Mononuclear cell (primary cell): Measurements from ENCODE around the gene MYLK4. TPM values are rescaled to one million over a fixed set of nuclear protein-coding genes. Genes with fewer than 3 reads are reported as not detected.

ENCODE experiments used
- H3K27me3 ChIP-seq: 2 replicates; pipeline ENCODE4 v1.6.0; 2011; ENCODE audit warnings: low read length, control low read depth; ENCODE audit not compliant: insufficient read depth
- H3K4me1 ChIP-seq: 2 replicates; pipeline ENCODE4 v1.5.1; 2011; ENCODE audit warnings: mild to moderate bottlenecking, low read length, control low read depth; ENCODE audit not compliant: insufficient read depth
- H3K4me3 ChIP-seq: 2 replicates; pipeline ENCODE4 v1.5.1; 2011; ENCODE audit warnings: mild to moderate bottlenecking, low read length, moderate library complexity
- H3K9me3 ChIP-seq: 2 replicates; pipeline ENCODE4 v1.5.1; 2011; ENCODE audit warnings: low read depth, mild to moderate bottlenecking, control low read depth, low read length
- total RNA-seq: library from RNA; depleted of rRNA; stranded (reverse); fragments of >200 nt; gene quantifications from one replicate; pipeline ENCODE4 v1.2.3, GENCODE V29; 2012

The MYLK4 gene
- total RNA-seq = 0.42 TPM

GRCh38 chr6:2750832-2751231 is at the start of gene MYLK4:
TSS of gene MYLK4 (minus strand) at chr6:2750922. CDS start at chr6:2749294, 1,628 bp downstream.
- H3K27me3 ChIP-seq = peaks cover 5% of the 10 kb centered on the region
- H3K4me3 ChIP-seq = no peak within 1 kb of the TSS
- no peaks in the 10 kb centered on the region for H3K4me1 ChIP-seq
- H3K9me3 ChIP-seq = no peaks in the 10 kb centered on the region

GRCh38 chr6:2799936-2800527 is 49.3 kb upstream of the MYLK4 start:
- Histone ChIP-seq H3K9me3 (no peaks in the 10 kb centered on the region), H3K4me1 (peaks cover 48% of the 10 kb centered on the region), H3K4me3 (no peak overlapping the region), H3K27me3 (no peaks in the 10 kb centered on the region)

- Histone ChIP-seq H3K4me1 (peaks cover 62% of the 10 kb centered on the region), H3K9me3 (no peaks in the 10 kb centered on the region), H3K4me3 (no peak overlapping the region), H3K27me3 (no peaks in the 10 kb centered on the region)
Measured at GRCh38 chr6:2798586-2799134, 47.9 kb upstream of the MYLK4 start.

GRCh38 chr6:2797564-2798031 is 46.9 kb upstream of the MYLK4 start:
- Histone ChIP-seq H3K27me3 (no peaks in the 10 kb centered on the region), H3K4me3 (no peak overlapping the region), H3K9me3 (no peaks in the 10 kb centered on the region), H3K4me1 (peaks cover 73% of the 10 kb centered on the region)

- H3K27me3 ChIP-seq = no peaks in the 10 kb centered on the region
- H3K9me3 ChIP-seq = no peaks in the 10 kb centered on the region
- peaks cover 80% of the 10 kb centered on the region for H3K4me1 ChIP-seq
- H3K4me3 ChIP-seq = no peak overlapping the region
Measured at GRCh38 chr6:2796861-2797260, 46.1 kb upstream of the MYLK4 start.

- H3K4me1 ChIP-seq = peaks cover 89% of the 10 kb centered on the region
- H3K27me3 ChIP-seq = no peaks in the 10 kb centered on the region
- H3K9me3 ChIP-seq = no peaks in the 10 kb centered on the region
- no peak overlapping the region for H3K4me3 ChIP-seq
Measured at GRCh38 chr6:2795956-2796355, 45.2 kb upstream of the MYLK4 start.

- no peak overlapping the region for H3K4me3 ChIP-seq
- no peaks in the 10 kb centered on the region for H3K9me3 ChIP-seq
- H3K4me1 ChIP-seq = peaks cover 93% of the 10 kb centered on the region
- no peaks in the 10 kb centered on the region for H3K27me3 ChIP-seq
Measured at GRCh38 chr6:2795162-2795561, 44.4 kb upstream of the MYLK4 start.

GRCh38 chr6:2794171-2794730 is 43.5 kb upstream of the MYLK4 start:
- Histone ChIP-seq H3K27me3 (no peaks in the 10 kb centered on the region), H3K4me3 (no peak overlapping the region), H3K9me3 (no peaks in the 10 kb centered on the region), H3K4me1 (peaks cover 84% of the 10 kb centered on the region)

GRCh38 chr6:2793534-2794151 is 42.9 kb upstream of the MYLK4 start:
- Histone ChIP-seq H3K27me3 (no peaks in the 10 kb centered on the region), H3K4me3 (no peak overlapping the region), H3K9me3 (no peaks in the 10 kb centered on the region), H3K4me1 (peaks cover 81% of the 10 kb centered on the region)

GRCh38 chr6:2792330-2793110 is 41.8 kb upstream of the MYLK4 start:
- Histone ChIP-seq H3K4me3 (no peak overlapping the region), H3K4me1 (peaks cover 70% of the 10 kb centered on the region), H3K9me3 (no peaks in the 10 kb centered on the region), H3K27me3 (no peaks in the 10 kb centered on the region)

- H3K4me1 ChIP-seq = peaks cover 60% of the 10 kb centered on the region
Measured at GRCh38 chr6:2791450-2791974, 40.8 kb upstream of the MYLK4 start.

GRCh38 chr6:2790588-2791449 is 40.1 kb upstream of the MYLK4 start:
- no peaks in the 10 kb centered on the region for H3K27me3 ChIP-seq
- H3K9me3 ChIP-seq = no peaks in the 10 kb centered on the region
- H3K4me1 ChIP-seq = peaks cover 53% of the 10 kb centered on the region
- no peak overlapping the region for H3K4me3 ChIP-seq

More at GRCh38 chr6:2791450-2791974, 40.8 kb upstream of the MYLK4 start:
- Histone ChIP-seq H3K9me3 (no peaks in the 10 kb centered on the region), H3K27me3 (no peaks in the 10 kb centered on the region), H3K4me3 (no peak overlapping the region)

- Histone ChIP-seq H3K9me3 (no peaks in the 10 kb centered on the region), H3K4me3 (no peak overlapping the region), H3K27me3 (no peaks in the 10 kb centered on the region), H3K4me1 (peaks cover 8% of the 10 kb centered on the region)
Measured at GRCh38 chr6:2786269-2786668, 35.5 kb upstream of the MYLK4 start.

GRCh38 chr6:2784930-2785329 is 34.2 kb upstream of the MYLK4 start:
- Histone ChIP-seq H3K4me3 (no peak overlapping the region), H3K9me3 (no peaks in the 10 kb centered on the region), H3K27me3 (no peaks in the 10 kb centered on the region), H3K4me1 (no peaks in the 10 kb centered on the region)
